Glutamatergic neuron (in vitro differentiated cells): Measurements from ENCODE around the gene CCRL2. TPM values are rescaled to one million over a fixed set of nuclear protein-coding genes. Genes with fewer than 3 reads are reported as not detected.

ENCODE experiments used
- DNase-seq: peaks from one replicate; pipeline ENCODE4 v3.0.0; 2022
- H3K27ac Mint-ChIP-seq: one replicate; pipeline ENCODE4 v1.8.0; 2020; ENCODE audit warnings: mild to moderate bottlenecking, mixed read lengths, inconsistent platforms; ENCODE audit not compliant: unreplicated experiment
- H3K27me3 Mint-ChIP-seq: one replicate; pipeline ENCODE4 v1.8.0; 2020; ENCODE audit warnings: mild to moderate bottlenecking, moderate library complexity, mixed read lengths, inconsistent platforms; ENCODE audit not compliant: unreplicated experiment
- H3K36me3 Mint-ChIP-seq: one replicate; pipeline ENCODE4 v1.8.0; 2020; ENCODE audit warnings: mild to moderate bottlenecking, mixed read lengths, inconsistent platforms; ENCODE audit not compliant: unreplicated experiment
- H3K4me1 Mint-ChIP-seq: one replicate; pipeline ENCODE4 v1.8.0; 2020; ENCODE audit warnings: mild to moderate bottlenecking, low read depth, mixed read lengths, inconsistent platforms; ENCODE audit not compliant: unreplicated experiment
- H3K4me3 Mint-ChIP-seq: one replicate; pipeline ENCODE4 v1.8.0; 2020; ENCODE audit warnings: mild to moderate bottlenecking, mixed read lengths, inconsistent platforms; ENCODE audit not compliant: unreplicated experiment
- H3K9me3 Mint-ChIP-seq: one replicate; pipeline ENCODE4 v1.8.0; 2020; ENCODE audit warnings: mild to moderate bottlenecking, moderate library complexity, mixed read lengths, inconsistent platforms; ENCODE audit not compliant: unreplicated experiment
- total RNA-seq: library from RNA; stranded (reverse); fragmentation: NEBNext Ultra II Directional; extraction: Animal tissue kit (Norgen Biotek cat#: 25700); gene quantifications from one replicate; pipeline ENCODE4 v1.2.1, GENCODE V29; 2021; ENCODE audit not compliant: unreplicated experiment
- TF ChIP-seq, protein P1 (sequence below): fragments of 200-600 bp; sonication (generic); IDR thresholded peaks from one replicate; pipeline ENCODE4 v1.5.0; 2021; ENCODE audit not compliant: partially characterized antibody, unreplicated experiment

CCRL2 gene
- total RNA-seq, 1 donor from 2014 or later, result not detected

DNA sequence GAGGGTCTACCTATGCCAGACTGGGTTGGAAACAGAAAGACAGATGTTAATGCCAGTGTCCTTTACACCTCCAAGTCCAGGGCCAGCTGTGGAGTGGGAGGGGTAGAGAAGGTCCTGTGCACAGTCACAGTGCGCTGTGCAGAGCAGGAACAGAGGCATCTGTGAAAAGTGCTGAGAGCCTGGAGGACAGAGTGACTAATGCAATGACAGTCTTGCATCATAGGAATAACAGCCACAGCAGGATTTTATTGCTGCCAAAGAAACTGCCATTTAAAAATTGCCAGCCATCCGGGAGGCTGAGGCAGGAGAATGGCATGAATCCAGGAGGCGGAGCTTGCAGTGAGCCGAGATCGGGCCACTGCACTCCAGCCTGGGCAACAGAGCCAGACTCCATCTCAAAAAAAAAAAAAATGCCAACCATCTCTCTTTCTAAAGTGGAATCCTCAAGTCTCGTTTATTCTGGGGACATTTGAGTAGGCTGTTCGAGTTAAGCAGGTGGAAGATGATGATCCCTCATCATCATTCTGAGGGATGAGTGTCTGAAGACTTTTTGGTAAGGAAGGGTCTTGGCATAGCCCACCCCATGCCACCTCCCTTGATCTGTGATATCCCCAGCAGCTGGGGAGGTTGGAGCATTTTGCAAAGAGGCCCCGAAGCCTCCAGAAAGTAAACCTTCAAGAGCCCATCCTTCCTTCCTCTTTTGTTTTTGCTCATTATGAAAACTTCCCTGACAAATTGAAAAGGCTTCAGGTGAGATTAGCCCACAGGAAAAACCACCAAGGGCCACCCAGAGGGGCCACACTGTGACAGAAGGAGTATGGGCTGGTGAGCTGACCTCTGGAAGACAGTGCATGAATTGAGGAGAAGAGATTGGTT is 45.4 kb upstream of the CCRL2 start:
- no peaks in the 10 kb centered on the region for H3K4me1 Mint-ChIP-seq
- H3K9me3 Mint-ChIP-seq, result no peaks in the 10 kb centered on the region
- DNase-seq, result no peak
- H3K27me3 Mint-ChIP-seq, result no peaks in the 10 kb centered on the region
- H3K27ac Mint-ChIP-seq, result no peak overlapping the region
- no peak overlapping the region for H3K4me3 Mint-ChIP-seq
- no peaks in the 10 kb centered on the region for H3K36me3 Mint-ChIP-seq
- TF ChIP-seq, protein P1, sequence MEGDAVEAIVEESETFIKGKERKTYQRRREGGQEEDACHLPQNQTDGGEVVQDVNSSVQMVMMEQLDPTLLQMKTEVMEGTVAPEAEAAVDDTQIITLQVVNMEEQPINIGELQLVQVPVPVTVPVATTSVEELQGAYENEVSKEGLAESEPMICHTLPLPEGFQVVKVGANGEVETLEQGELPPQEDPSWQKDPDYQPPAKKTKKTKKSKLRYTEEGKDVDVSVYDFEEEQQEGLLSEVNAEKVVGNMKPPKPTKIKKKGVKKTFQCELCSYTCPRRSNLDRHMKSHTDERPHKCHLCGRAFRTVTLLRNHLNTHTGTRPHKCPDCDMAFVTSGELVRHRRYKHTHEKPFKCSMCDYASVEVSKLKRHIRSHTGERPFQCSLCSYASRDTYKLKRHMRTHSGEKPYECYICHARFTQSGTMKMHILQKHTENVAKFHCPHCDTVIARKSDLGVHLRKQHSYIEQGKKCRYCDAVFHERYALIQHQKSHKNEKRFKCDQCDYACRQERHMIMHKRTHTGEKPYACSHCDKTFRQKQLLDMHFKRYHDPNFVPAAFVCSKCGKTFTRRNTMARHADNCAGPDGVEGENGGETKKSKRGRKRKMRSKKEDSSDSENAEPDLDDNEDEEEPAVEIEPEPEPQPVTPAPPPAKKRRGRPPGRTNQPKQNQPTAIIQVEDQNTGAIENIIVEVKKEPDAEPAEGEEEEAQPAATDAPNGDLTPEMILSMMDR, result no peak

GRCh38 chr3:46365041-46365440 is 42.0 kb upstream of the CCRL2 start:
- Mint-ChIP-seq H3K4me1 (peaks cover 5% of the 10 kb centered on the region), H3K4me3 (no peak overlapping the region), H3K27ac (no peak overlapping the region), H3K27me3 (no peaks in the 10 kb centered on the region), H3K36me3 (no peaks in the 10 kb centered on the region), H3K9me3 (no peaks in the 10 kb centered on the region)
- TF ChIP-seq, protein P1, result no peak
- no peak for DNase-seq

DNA sequence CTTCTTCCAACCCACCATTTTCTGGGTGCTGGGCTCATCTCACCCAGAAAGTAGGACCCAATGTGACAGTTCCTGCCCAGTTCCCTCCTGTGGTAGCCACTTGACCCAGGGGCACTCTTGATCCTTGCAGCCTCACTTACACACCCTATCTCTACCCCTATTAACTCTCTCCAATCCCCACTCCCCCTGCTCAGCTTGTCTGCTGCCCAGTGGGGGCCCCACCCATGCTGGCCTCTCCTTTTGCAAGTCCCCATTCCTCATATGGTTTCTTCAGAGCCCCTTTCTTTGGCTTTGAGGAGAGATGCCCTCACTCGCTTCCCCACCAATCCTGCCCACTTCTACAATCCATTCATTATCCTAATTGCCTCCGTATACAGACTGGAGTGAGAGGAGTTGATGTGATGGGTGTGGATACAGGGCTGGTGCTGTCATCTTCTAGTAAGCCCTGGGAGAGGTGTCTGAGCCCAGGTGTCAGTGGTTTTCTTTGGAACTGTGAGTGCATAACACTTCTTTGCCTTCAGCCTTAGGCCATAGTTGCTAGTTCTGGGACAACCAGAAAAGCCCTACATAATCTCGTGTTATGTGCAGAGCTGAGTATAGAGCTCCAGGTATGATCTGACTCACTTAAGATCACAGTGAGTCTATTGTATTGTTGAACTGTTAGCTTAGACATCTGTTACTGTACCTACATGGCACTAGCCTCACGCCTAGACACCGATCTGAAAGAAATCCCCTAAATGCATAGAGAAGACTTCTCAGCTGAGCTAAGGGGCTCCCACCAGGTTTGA is 41.1 kb upstream of the CCRL2 start:
- Mint-ChIP-seq H3K4me1 (peaks cover 5% of the 10 kb centered on the region), H3K9me3 (no peaks in the 10 kb centered on the region), H3K27me3 (no peaks in the 10 kb centered on the region), H3K36me3 (no peaks in the 10 kb centered on the region), H3K27ac (no peak overlapping the region), H3K4me3 (no peak overlapping the region)
- TF ChIP-seq, protein P1, result no peak
- DNase-seq, result no peak

DNA sequence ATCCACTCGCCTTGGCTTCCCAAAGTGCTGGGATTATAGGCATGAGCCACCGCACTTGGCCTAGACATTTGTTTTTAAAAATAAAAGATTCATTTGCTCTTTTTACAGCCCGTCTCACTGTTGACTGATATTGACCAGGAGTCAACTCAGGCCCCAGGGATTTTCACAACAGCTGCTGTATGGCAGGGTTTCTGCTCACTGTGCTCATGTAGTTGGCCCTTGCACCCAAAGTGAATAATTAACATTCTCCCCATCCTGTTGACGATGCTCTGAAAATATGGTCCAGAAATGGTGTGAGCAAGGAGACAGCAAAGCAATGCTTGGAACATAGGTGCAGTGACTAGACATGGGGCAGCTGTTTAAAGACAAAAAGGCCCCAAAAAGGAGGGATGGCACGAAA is 39.2 kb upstream of the CCRL2 start:
- Mint-ChIP-seq H3K27ac (no peak overlapping the region), H3K4me1 (peaks cover 5% of the 10 kb centered on the region), H3K9me3 (no peaks in the 10 kb centered on the region), H3K36me3 (no peaks in the 10 kb centered on the region), H3K4me3 (no peak overlapping the region), H3K27me3 (no peaks in the 10 kb centered on the region)
- DNase-seq, result no peak
- TF ChIP-seq, protein P1, result no peak

DNA sequence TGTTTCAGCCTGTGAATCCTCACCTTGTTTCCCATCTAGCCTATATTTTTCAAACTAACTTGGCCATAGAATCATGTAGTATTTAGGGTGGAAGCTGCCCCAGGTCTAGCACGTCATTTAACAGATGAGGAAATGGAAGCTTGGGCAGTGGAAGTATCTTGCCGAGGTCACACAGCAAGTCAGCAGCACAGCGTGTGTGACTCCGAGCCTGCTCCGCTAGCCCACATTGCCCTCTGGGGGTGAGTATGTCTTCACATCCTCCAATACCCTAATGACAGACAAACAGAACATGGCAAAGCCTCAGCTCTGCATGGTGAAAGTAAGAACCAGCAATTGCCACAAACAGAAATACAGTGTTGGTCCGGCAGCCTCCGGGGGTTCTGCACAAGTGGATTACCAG is 38.5 kb upstream of the CCRL2 start:
- DNase-seq, result peak; percentile 25
- Mint-ChIP-seq H3K36me3 (no peaks in the 10 kb centered on the region), H3K4me3 (no peak overlapping the region), H3K27me3 (peaks cover 4% of the 10 kb centered on the region), H3K9me3 (peaks cover 1% of the 10 kb centered on the region), H3K4me1 (peaks cover 5% of the 10 kb centered on the region), H3K27ac (no peak overlapping the region)
- TF ChIP-seq, protein P1, result no peak
